Activated CD8-positive, alpha-beta T cell treated with anti-CD3 and anti-CD28 coated beads for 36 hours (primary cell): ENCODE data around the gene SLC22A23. TPM values are rescaled to one million over a fixed set of nuclear protein-coding genes. Genes with fewer than 3 reads are reported as not detected.

Source experiments
- ATAC-seq: fragments of 200-7000 bp; cut with Tn5 transposase; one replicate; pipeline ENCODE4 v1.10.0; 2021; ENCODE audit warnings: mild to moderate bottlenecking, moderate library complexity
- CTCF ChIA-PET: fragments of 350-600 bp; sonication (Branson Sonifier 250); formaldehyde crosslinking; loops from one replicate; lab custom pipeline; 2021; ENCODE audit warnings: antibody characterized with exemption; lab: Charles Lee
- POLR2A ChIA-PET: fragments of 350-600 bp; sonication (Branson Sonifier 250); formaldehyde crosslinking; loops from one replicate; lab custom pipeline; 2021; ENCODE audit warnings: antibody characterized with exemption; lab: Charles Lee
- DNase-seq: peaks from one replicate; pipeline ENCODE4 v3.0.0-alpha.2; 2020
- H3K27ac Mint-ChIP-seq: one replicate; pipeline ENCODE4 v1.8.0; 2021; ENCODE audit warnings: mild to moderate bottlenecking, mixed read lengths
- H3K27me3 Mint-ChIP-seq: one replicate; pipeline ENCODE4 v1.8.0; 2021; ENCODE audit warnings: mixed read lengths
- H3K36me3 Mint-ChIP-seq: one replicate; pipeline ENCODE4 v1.8.0; 2021; ENCODE audit warnings: low read depth, mixed read lengths
- H3K4me1 Mint-ChIP-seq: one replicate; pipeline ENCODE4 v1.8.0; 2021; ENCODE audit warnings: low read depth, mixed read lengths
- H3K4me3 Mint-ChIP-seq: one replicate; pipeline ENCODE4 v1.8.0; 2021; ENCODE audit warnings: mild to moderate bottlenecking, moderate library complexity, mixed read lengths
- H3K9me3 Mint-ChIP-seq: one replicate; pipeline ENCODE4 v1.8.0; 2021; ENCODE audit warnings: mixed read lengths
- CTCF ChIP-seq: fragments of 200-600 bp; IDR thresholded peaks from one replicate; pipeline ENCODE4 v1.8.0; 2022; ENCODE audit warnings: antibody characterized with exemption, mild to moderate bottlenecking
- intact Hi-C: fragments of 100-400 bp; cut with micrococcal nuclease; formaldehyde crosslinking; loops from one replicate; pipeline ENCODE4 v1.10.0; 2022
- total RNA-seq, 2 experiments: library from RNA; stranded (reverse); gene quantifications; one replicate each; pipeline ENCODE4 v1.2.3, GENCODE V29; 2021

Gene SLC22A23
- total RNA-seq, 2 experiments from 2014 or later = 0.16 to 0.34 TPM

- Mint-ChIP-seq H3K27me3 (peaks cover 13% of the 10 kb centered on the region), H3K9me3 (no peaks in the 10 kb centered on the region), H3K4me1 (no peaks in the 10 kb centered on the region), H3K4me3 (no peak overlapping the region), H3K36me3 (no peaks in the 10 kb centered on the region), H3K27ac (no peak overlapping the region)
- intact Hi-C loops = no loop called here
- ATAC-seq (no peak), DNase-seq (no peak)
- ChIA-PET CTCF (interaction anchor here (1.4 to 1.8 kb wide), 2 partner anchors 11 to 310 kb away, joined by 3 to 8 read pairs; no protein-coding TSS in a partner anchor), POLR2A (no interaction called here)
- TF ChIP-seq CTCF = no peak
These were observed 34.9 kb downstream of the SLC22A23 start for GRCh38 chr6:3421791-3422434.

GRCh38 chr6:3421143-3421542, 35.7 kb downstream of the SLC22A23 start:
- ATAC-seq = no peak
- ChIA-PET CTCF (interaction anchor here (1.8 kb wide), 1 partner anchor 10 kb away, joined by 8 read pairs; no protein-coding TSS in a partner anchor), POLR2A (no interaction called here)
- Mint-ChIP-seq H3K4me1 (no peaks in the 10 kb centered on the region), H3K36me3 (no peaks in the 10 kb centered on the region), H3K9me3 (no peaks in the 10 kb centered on the region), H3K27me3 (peaks cover 13% of the 10 kb centered on the region), H3K4me3 (no peak overlapping the region), H3K27ac (no peak overlapping the region)
- no peak for DNase-seq
- intact Hi-C loops = no loop called here
- no peak for TF ChIP-seq CTCF

GRCh38 chr6:3419624-3420272, 37.1 kb downstream of the SLC22A23 start:
- Mint-ChIP-seq H3K4me1 (peaks cover 3% of the 10 kb centered on the region), H3K4me3 (no peak overlapping the region), H3K36me3 (no peaks in the 10 kb centered on the region), H3K9me3 (no peaks in the 10 kb centered on the region), H3K27ac (no peak overlapping the region), H3K27me3 (peaks cover 13% of the 10 kb centered on the region)
- ATAC-seq (no peak), DNase-seq (no peak)
- intact Hi-C loops = no loop called here
- TF ChIP-seq CTCF = no peak
- CTCF ChIA-PET = interaction anchor here (1.3 kb wide), 1 partner anchor 9 kb away, joined by 3 read pairs; no protein-coding TSS in a partner anchor
- POLR2A ChIA-PET = no interaction called here

- CTCF ChIA-PET = no interaction called here
- TF ChIP-seq CTCF = no peak
- POLR2A ChIA-PET = no interaction called here
These were observed 38.3 kb downstream of the SLC22A23 start for GRCh38 chr6:3418496-3419060.

GRCh38 chr6:3417473-3417872, 39.4 kb downstream of the SLC22A23 start:
- no peak for DNase-seq
- H3K27me3 Mint-ChIP-seq = peaks cover 6% of the 10 kb centered on the region
- H3K9me3 Mint-ChIP-seq = no peaks in the 10 kb centered on the region
- ChIA-PET CTCF (no interaction called here), POLR2A (interaction anchor here (0.5 to 0.6 kb wide), 2 partner anchors 49 to 592 kb away, joined by 3 read pairs; no protein-coding TSS in a partner anchor)
- H3K4me1 Mint-ChIP-seq = peaks cover 4% of the 10 kb centered on the region
- intact Hi-C loops = no loop called here
- H3K36me3 Mint-ChIP-seq = no peaks in the 10 kb centered on the region
- no peak for TF ChIP-seq CTCF
- H3K27ac Mint-ChIP-seq = no peak overlapping the region
- no peak overlapping the region for H3K4me3 Mint-ChIP-seq
- no peak for ATAC-seq

More at GRCh38 chr6:3418496-3419060, 38.3 kb downstream of the SLC22A23 start:
- peaks cover 10% of the 10 kb centered on the region for H3K27me3 Mint-ChIP-seq
- peaks cover 4% of the 10 kb centered on the region for H3K4me1 Mint-ChIP-seq
- H3K27ac Mint-ChIP-seq = no peak overlapping the region
- intact Hi-C loops = no loop called here
- no peaks in the 10 kb centered on the region for H3K36me3 Mint-ChIP-seq
- H3K9me3 Mint-ChIP-seq = no peaks in the 10 kb centered on the region
- no peak overlapping the region for H3K4me3 Mint-ChIP-seq
- ATAC-seq (no peak), DNase-seq (no peak)
